Ovary (tissue), 9 donors: ENCODE results near the gene WDR83. TPM values are rescaled to one million over a fixed set of nuclear protein-coding genes. Genes with fewer than 3 reads are reported as not detected.
"Not testable (repeated sequence)": the region's sequence is repeated elsewhere in the genome, so short reads cannot be mapped to it uniquely, and the experiment has no call there.

Experiments
- DNase-seq, 5 donors: peaks; one replicate each; pipeline ENCODE4 v3.0.0-alpha.2; 2019 to 2020
- H3K27ac ChIP-seq, 2 donors: fragments of 200-600 bp; one replicate each; pipeline versions ENCODE4 v1.5.1 to v1.8.0; 2019 to 2022
- H3K27me3 ChIP-seq: fragments of 200-600 bp; one replicate; pipeline ENCODE4 v1.8.0; 2022
- H3K36me3 ChIP-seq: fragments of 200-600 bp; sonication (generic); one replicate; pipeline ENCODE4 v1.5.1; 2019
- H3K4me1 ChIP-seq: one replicate; pipeline ENCODE4 v1.8.1; 2013; ENCODE audit warnings: mild to moderate bottlenecking, moderate library complexity; ENCODE audit not compliant: insufficient read depth
- H3K4me3 ChIP-seq: fragments of 200-600 bp; sonication (generic); one replicate; pipeline ENCODE4 v1.5.1; 2017
- H3K9me3 ChIP-seq, 2 donors: fragments of 200-600 bp in 1 of 2; sonication (generic) in 1 of 2; one replicate each; pipeline versions ENCODE4 v1.5.1 to v1.8.1; 2013 to 2019; ENCODE audit warnings: mild to moderate bottlenecking in 1 of 2, moderate library complexity in 1 of 2
- EP300 ChIP-seq: sonication (generic); formaldehyde crosslinking; IDR thresholded peaks from one replicate; pipeline ENCODE4 v1.6.1; 2017; ENCODE audit warnings: antibody characterized with exemption
- POLR2A ChIP-seq: fragments of 450-650 bp; IDR thresholded peaks from one replicate; pipeline ENCODE4 v1.6.1; 2017; ENCODE audit warnings: antibody characterized with exemption, mild to moderate bottlenecking, moderate library complexity
- WGBS, 3 donors: extraction: QIAGEN DNeasy Blood & Tissue Kit in 1 of 3; methylation state at CpG; one replicate each; pipeline versions ENCODE4 v1.1.5 to v1.1.7; 2013 to 2017; 5-methylcytosine and 5-hydroxymethylcytosine counted together
- intact Hi-C, 4 donors: fragments of 100-400 bp; cut with DNase I; formaldehyde crosslinking; loops; one replicate each; pipeline versions ENCODE4 v1.11.0 to v1.15.1; 2022 to 2023
- polyA plus RNA-seq, 2 donors: library from polyadenylated mRNA; stranded (reverse); fragments of 200-250 nt in 1 of 2; fragments of 350-450 nt in 1 of 2; fragmentation: Illumina TruSeq in 1 of 2; extraction: RNeasy Lipid Tissue Mini Kit (QIAGEN cat#74804) in 1 of 2; gene quantifications; one replicate each; pipeline ENCODE4 v1.2.3, GENCODE V29; 2013 to 2014
- total RNA-seq, 7 donors: library from RNA; depleted of rRNA in 2 of 7; stranded (reverse); fragments of >200 nt in 2 of 7; fragmentation: NEBNext Ultra II Directional in 3 of 7; extraction: Animal tissue kit (Norgen Biotek cat#: 25700) in 3 of 7; gene quantifications; one replicate each; pipeline versions ENCODE4 v1.1.0 to v1.2.4, GENCODE V29; 2016 to 2023
- TF ChIP-seq, protein P1 (sequence below), 3 donors: fragments of 450-650 bp in 2 of 3; fragments of 200-600 bp in 1 of 3; IDR thresholded peaks; one replicate each; pipeline versions ENCODE4 v1.5.1 to v1.8.0; 2016 to 2022; ENCODE audit warnings: antibody characterized with exemption in 3 of 3, mild to moderate bottlenecking in 1 of 3
- donor health status: DM: no; HTN: no; CAD: no; lungs with moderate emphysema.
- donor health status: DM: no; HTN: no; CAD: no.
- donor health status: Bipolar disorder and iron deficiency.
- donor health status: DM: yes; HTN: yes; CAD: no.
- donor health status: DM: no; HTN: no; CAD: no.
- donor health status: DM: yes; HTN: yes; CAD: no.

The WDR83 gene
- total and polyA plus RNA-seq, 9 donors: 2.8 to 16.3 (median 11.9) TPM

DNA sequence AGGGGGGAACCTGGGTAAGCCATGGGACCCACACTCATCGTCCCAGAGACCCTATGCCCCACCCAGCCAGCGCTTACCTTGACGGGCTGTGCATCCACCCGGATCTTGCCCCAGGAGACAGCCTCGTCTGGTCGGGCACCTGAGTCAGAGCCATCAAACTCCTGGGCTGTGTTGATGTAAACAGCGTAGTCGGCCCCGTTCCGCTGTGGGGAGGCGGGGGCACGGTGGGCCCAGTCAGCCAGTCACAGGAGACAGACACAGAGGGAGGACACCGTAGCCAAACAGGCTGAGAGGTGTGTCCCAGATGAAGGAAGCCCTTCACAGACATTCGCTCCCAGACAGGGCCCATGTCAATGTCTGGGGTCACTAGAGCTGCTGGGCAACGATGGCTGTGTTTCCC is 9.3 kb downstream of the WDR83 start:
- intact Hi-C loops: loop anchor here in 1 of 4 donors (10.0 kb wide), 1 partner anchor 101 kb away; no protein-coding TSS in a partner anchor
- peak in 1 of 5 donors; percentile 26 for DNase-seq

DNA sequence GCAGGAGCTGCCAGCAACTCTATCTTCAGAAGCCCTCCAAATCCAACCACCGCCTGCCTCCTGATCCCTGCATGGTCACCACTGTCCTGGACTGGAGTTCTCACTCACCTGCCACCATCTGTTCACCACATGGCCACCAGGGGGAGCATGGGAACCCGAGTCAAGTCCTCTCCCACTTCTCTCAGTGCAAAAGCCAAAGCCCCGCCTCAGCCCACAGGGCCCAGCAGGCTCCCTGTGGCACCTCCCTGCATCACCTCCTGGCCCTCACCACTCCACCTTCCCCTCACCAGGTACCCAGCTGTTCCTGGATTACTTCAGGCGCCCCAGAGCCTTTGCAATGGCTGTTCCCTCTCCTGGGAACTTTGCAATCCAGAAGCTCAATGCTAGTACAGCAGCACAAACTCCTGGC is 9.8 kb downstream of the WDR83 start:
- TF ChIP-seq POLR2A: no peak
- TF ChIP-seq EP300: no peak
- TF ChIP-seq, protein P1, sequence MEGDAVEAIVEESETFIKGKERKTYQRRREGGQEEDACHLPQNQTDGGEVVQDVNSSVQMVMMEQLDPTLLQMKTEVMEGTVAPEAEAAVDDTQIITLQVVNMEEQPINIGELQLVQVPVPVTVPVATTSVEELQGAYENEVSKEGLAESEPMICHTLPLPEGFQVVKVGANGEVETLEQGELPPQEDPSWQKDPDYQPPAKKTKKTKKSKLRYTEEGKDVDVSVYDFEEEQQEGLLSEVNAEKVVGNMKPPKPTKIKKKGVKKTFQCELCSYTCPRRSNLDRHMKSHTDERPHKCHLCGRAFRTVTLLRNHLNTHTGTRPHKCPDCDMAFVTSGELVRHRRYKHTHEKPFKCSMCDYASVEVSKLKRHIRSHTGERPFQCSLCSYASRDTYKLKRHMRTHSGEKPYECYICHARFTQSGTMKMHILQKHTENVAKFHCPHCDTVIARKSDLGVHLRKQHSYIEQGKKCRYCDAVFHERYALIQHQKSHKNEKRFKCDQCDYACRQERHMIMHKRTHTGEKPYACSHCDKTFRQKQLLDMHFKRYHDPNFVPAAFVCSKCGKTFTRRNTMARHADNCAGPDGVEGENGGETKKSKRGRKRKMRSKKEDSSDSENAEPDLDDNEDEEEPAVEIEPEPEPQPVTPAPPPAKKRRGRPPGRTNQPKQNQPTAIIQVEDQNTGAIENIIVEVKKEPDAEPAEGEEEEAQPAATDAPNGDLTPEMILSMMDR (IDR thresholded peaks at IDR 0.05): peak; percentile 60 to 81 (median 70)
- intact Hi-C loops: loop anchor here in 1 of 4 donors (10.0 kb wide), 1 partner anchor 102 kb away; no protein-coding TSS in a partner anchor

More for the DNA sequence above, 9.3 kb downstream of the WDR83 start:
- TF ChIP-seq POLR2A (no peak), EP300 (no peak)
- TF ChIP-seq, protein P1 (IDR thresholded peaks at IDR 0.05): no peak
- Histone ChIP-seq H3K27ac (no peak overlapping the region), H3K4me3 (no peak overlapping the region), H3K36me3 (no peaks in the 10 kb centered on the region), H3K4me1 (no peaks in the 10 kb centered on the region), H3K27me3 (no peaks in the 10 kb centered on the region), H3K9me3 (no peaks in the 10 kb centered on the region)
- WGBS, 3 donors: 80 to 83% (median 81%) methylated on average over 15 of the region's 15 CpGs

GRCh38 chr19:12676928-12677327 is 10.3 kb downstream of the WDR83 start:
- TF ChIP-seq, protein P1 (IDR thresholded peaks at IDR 0.05): no peak
- TF ChIP-seq POLR2A: no peak
- no peak for TF ChIP-seq EP300
- H3K27me3 ChIP-seq: no peaks in the 10 kb centered on the region
- H3K9me3 ChIP-seq: no peaks in the 10 kb centered on the region
- H3K4me1 ChIP-seq: no peaks in the 10 kb centered on the region
- no peak overlapping the region for H3K27ac ChIP-seq
- 80 to 86% (median 86%) methylated on average over 12 of the region's 12 CpGs for WGBS, 3 donors
- peak in 1 of 5 donors; percentile 31 for DNase-seq
- no peak overlapping the region for H3K4me3 ChIP-seq
- intact Hi-C loops: loop anchor here in 1 of 4 donors (10.0 kb wide), 1 partner anchor 102 kb away; no protein-coding TSS in a partner anchor
- H3K36me3 ChIP-seq: no peaks in the 10 kb centered on the region

More for the DNA sequence above, 9.8 kb downstream of the WDR83 start:
- H3K27ac ChIP-seq: no peak overlapping the region
- peak; percentile 70 to 86 (median 80) for DNase-seq
- no peak overlapping the region for H3K4me3 ChIP-seq
- H3K9me3 ChIP-seq: no peaks in the 10 kb centered on the region
- no peaks in the 10 kb centered on the region for H3K36me3 ChIP-seq
- no peaks in the 10 kb centered on the region for H3K27me3 ChIP-seq
- WGBS, 3 donors: 19 to 28% (median 26%) methylated on average over 4 of the region's 4 CpGs
- no peaks in the 10 kb centered on the region for H3K4me1 ChIP-seq

DNA sequence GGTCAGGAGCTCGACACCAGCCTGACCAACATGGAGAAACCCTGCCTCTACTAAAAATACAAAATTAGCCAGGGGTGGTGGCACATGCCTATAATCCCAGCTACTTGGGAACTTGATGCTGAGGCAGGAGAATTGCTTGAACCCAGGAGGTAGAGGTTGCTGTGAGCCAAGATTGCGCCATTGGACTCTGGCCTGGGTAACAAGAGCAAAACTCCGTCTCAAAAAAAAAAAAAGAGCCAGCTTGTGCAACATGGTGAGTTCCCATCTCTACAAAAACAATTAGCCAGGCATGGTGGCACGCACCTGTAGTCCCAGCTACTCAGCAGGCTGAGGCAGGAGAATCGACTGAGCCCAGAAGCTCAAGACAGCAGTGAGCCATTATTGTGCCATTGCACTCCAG is 11.4 kb downstream of the WDR83 start:
- not testable (repeated sequence) for H3K27me3 ChIP-seq, H3K27ac ChIP-seq, H3K4me3 ChIP-seq, H3K9me3 ChIP-seq, H3K4me1 ChIP-seq, DNase-seq, H3K36me3 ChIP-seq
- WGBS, 3 donors: 91 to 94% (median 93%) methylated on average over 5 of the region's 5 CpGs
- intact Hi-C loops: loop anchor here in 1 of 4 donors (10.0 kb wide), 1 partner anchor 103 kb away; no protein-coding TSS in a partner anchor

GRCh38 chr19:12680034-12680433 is 13.4 kb downstream of the WDR83 start:
- H3K9me3 ChIP-seq: no peaks in the 10 kb centered on the region
- peak in 1 of 5 donors; percentile 22 for DNase-seq
- no peaks in the 10 kb centered on the region for H3K4me1 ChIP-seq
- H3K36me3 ChIP-seq: no peaks in the 10 kb centered on the region
- no peak overlapping the region for H3K4me3 ChIP-seq
- intact Hi-C loops: no loop called here
- H3K27ac ChIP-seq: no peak overlapping the region
- H3K27me3 ChIP-seq: no peaks in the 10 kb centered on the region
- TF ChIP-seq, protein P1 (IDR thresholded peaks at IDR 0.05): no peak
- TF ChIP-seq POLR2A (no peak), EP300 (no peak)
- 78 to 89% (median 82%) methylated on average over 9 of the region's 9 CpGs for WGBS, 3 donors
